Measurements from ENCODE around the gene PTPRD.

GRCh38 chr9:9319007-9319406 is 1293.8 kb downstream of the PTPRD start:
- TF ChIP-seq EZH2 (IDR thresholded peaks at IDR 0.05; ENCODE audit: borderline replicate concordance, low read length) (no peak), CTCF (conservative IDR thresholded peaks at IDR 0.05 in 1 of 2, IDR thresholded peaks at IDR 0.05 in 1 of 2; ENCODE audit: extremely low read depth in 1 of 2, insufficient read depth in 1 of 2, low read depth in 1 of 2, low read length in 2 of 2) (no peak)
